Adrenal gland (tissue), 12 donors: ENCODE data around the gene NOL8. TPM values are rescaled to one million over a fixed set of nuclear protein-coding genes. Genes with fewer than 3 reads are reported as not detected.
A peak's percentile ranks its signal among the peaks of the same experiment; 100 is the strongest.

ENCODE experiments used
- DNase-seq, 7 donors: peaks; one replicate each; pipeline ENCODE4 v3.0.0-alpha.2; 2019 to 2020
- H3K27ac ChIP-seq, 5 donors: fragments of 200-600 bp; sonication (generic) in 4 of 5; 1 replicate in 3 of 5; 2 replicates in 2 of 5; pipeline versions ENCODE4 v1.5.1 to v1.8.0; 2016 to 2020; ENCODE audit warnings: mild to moderate bottlenecking in 1 of 5
- H3K27me3 ChIP-seq: fragments of 200-600 bp; 2 replicates; pipeline ENCODE4 v1.8.0; 2021
- H3K36me3 ChIP-seq, 2 donors: fragments of 200-600 bp; replicated peaks in 1 of 2; 1 replicate in 1 of 2; 2 replicates in 1 of 2; pipeline versions ENCODE4 v1.5.1 to v1.8.0; 2018 to 2022
- H3K4me1 ChIP-seq, 2 donors: fragments of 200-600 bp; replicated peaks in 1 of 2; 1 replicate in 1 of 2; 2 replicates in 1 of 2; pipeline versions ENCODE4 v1.5.1 to v1.8.0; 2018 to 2021
- H3K4me3 ChIP-seq, 4 donors: fragments of 200-600 bp; sonication (generic) in 3 of 4; one replicate each; pipeline ENCODE4 v1.5.1; 2016 to 2018
- H3K9me3 ChIP-seq, 3 donors: fragments of 200-600 bp; sonication (generic) in 1 of 3; replicated peaks in 1 of 3; 1 replicate in 2 of 3; 2 replicates in 1 of 3; pipeline versions ENCODE4 v1.5.1 to v1.8.0; 2016 to 2021
- POLR2A ChIP-seq, 2 donors: fragments of 450-650 bp; IDR thresholded peaks; one replicate each; pipeline ENCODE4 v1.6.1; 2017; ENCODE audit warnings: antibody characterized with exemption in 2 of 2, mild to moderate bottlenecking in 2 of 2, moderate library complexity in 1 of 2
- WGBS, 4 donors: extraction: QIAGEN DNeasy Blood & Tissue Kit in 2 of 4; methylation state at CpG; one replicate each; pipeline versions ENCODE4 v1.1.5 to v1.1.7; 2013 to 2017; 5-methylcytosine and 5-hydroxymethylcytosine counted together
- intact Hi-C, 2 donors: fragments of 100-400 bp; cut with DNase I; formaldehyde crosslinking; loops; one replicate each; pipeline versions ENCODE4 v1.14.1 to v1.15.0; 2022 to 2023
- polyA plus RNA-seq, 3 donors: library from polyadenylated mRNA; stranded (reverse); fragments of 200-250 nt in 2 of 3; fragments of 350-450 nt in 1 of 3; fragmentation: Illumina TruSeq in 1 of 3; extraction: RNeasy Lipid Tissue Mini Kit (QIAGEN cat#74804) in 1 of 3; gene quantifications; one replicate each; pipeline ENCODE4 v1.2.3, GENCODE V29; 2013 to 2014
- total RNA-seq, 9 donors: library from RNA; depleted of rRNA in 4 of 9; stranded (reverse); fragments of >200 nt in 4 of 9; fragments of 120-200 nt in 1 of 9; fragmentation: NEBNext Ultra II Directional in 1 of 9; extraction: Animal tissue kit (Norgen Biotek cat#: 25700) in 1 of 9; gene quantifications; one replicate each; pipeline versions ENCODE4 v1.1.0 to v1.2.4, GENCODE V29; 2013 to 2023
- TF ChIP-seq, protein P1 (sequence below), 6 experiments: fragments of 450-650 bp in 4 of 6; fragments of 200-600 bp in 2 of 6; sonication (generic) in 1 of 6; IDR thresholded peaks; 1 replicate in 5 of 6; 2 replicates in 1 of 6; pipeline versions ENCODE4 v1.5.1 to v1.8.0; 2016 to 2021; ENCODE audit warnings: antibody characterized with exemption in 6 of 6, mild to moderate bottlenecking in 2 of 6, moderate library complexity in 1 of 6
- donor health status: healthy with polysubstance abuse.
- donor health status: Bipolar disorder and iron deficiency.
- donor health status: DM: yes; HTN: yes; CAD: no.
- donor health status: DM: no; HTN: no; CAD: no.
- donor health status: DM: no; HTN: no; CAD: no.
- donor health status: DM: yes; HTN: yes; CAD: no.

NOL8 gene
- total and polyA plus RNA-seq, 12 donors = 13.3 to 55.3 (median 32.6) TPM

DNA sequence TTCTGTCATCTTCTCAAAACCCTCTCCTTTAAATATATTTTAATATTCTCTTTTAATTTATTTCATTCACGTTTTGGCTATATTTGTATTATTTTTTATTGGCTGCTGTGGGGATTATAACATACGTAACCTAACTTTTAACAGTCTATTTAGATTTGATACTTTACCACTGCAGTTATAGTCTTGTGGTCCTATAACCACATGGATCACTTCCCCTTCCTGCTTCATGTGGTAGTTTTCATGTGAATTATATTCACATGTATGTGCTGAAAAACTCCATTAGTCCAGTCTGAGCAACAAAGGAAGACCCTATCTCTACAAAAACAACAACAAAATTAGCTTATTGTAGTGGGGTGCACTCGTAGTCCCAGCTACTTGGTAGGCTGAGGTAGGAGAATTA lies 34.9 kb upstream of the NOL8 start:
- WGBS, 4 donors = 78 to 93% (median 82%) methylated on average over 3 of the region's 3 CpGs
- Histone ChIP-seq H3K36me3 (no peaks in the 10 kb centered on the region), H3K4me1 (no peaks in the 10 kb centered on the region), H3K27me3 (no peaks in the 10 kb centered on the region), H3K9me3 (no peaks in the 10 kb centered on the region), H3K4me3 (no peak overlapping the region), H3K27ac (no peak overlapping the region)
- intact Hi-C loops = no loop called here
- no peak for DNase-seq
- TF ChIP-seq, protein P1, sequence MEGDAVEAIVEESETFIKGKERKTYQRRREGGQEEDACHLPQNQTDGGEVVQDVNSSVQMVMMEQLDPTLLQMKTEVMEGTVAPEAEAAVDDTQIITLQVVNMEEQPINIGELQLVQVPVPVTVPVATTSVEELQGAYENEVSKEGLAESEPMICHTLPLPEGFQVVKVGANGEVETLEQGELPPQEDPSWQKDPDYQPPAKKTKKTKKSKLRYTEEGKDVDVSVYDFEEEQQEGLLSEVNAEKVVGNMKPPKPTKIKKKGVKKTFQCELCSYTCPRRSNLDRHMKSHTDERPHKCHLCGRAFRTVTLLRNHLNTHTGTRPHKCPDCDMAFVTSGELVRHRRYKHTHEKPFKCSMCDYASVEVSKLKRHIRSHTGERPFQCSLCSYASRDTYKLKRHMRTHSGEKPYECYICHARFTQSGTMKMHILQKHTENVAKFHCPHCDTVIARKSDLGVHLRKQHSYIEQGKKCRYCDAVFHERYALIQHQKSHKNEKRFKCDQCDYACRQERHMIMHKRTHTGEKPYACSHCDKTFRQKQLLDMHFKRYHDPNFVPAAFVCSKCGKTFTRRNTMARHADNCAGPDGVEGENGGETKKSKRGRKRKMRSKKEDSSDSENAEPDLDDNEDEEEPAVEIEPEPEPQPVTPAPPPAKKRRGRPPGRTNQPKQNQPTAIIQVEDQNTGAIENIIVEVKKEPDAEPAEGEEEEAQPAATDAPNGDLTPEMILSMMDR (IDR thresholded peaks at IDR 0.05) = no peak
- no peak for TF ChIP-seq POLR2A (IDR thresholded peaks at IDR 0.05)

GRCh38 chr9:92359394-92359995 lies 34.3 kb upstream of the NOL8 start:
- intact Hi-C loops = no loop called here
- no peak for DNase-seq
- H3K36me3 ChIP-seq = no peaks in the 10 kb centered on the region
- H3K4me3 ChIP-seq = no peak overlapping the region
- H3K27me3 ChIP-seq = no peaks in the 10 kb centered on the region
- no peaks in the 10 kb centered on the region for H3K9me3 ChIP-seq
- H3K27ac ChIP-seq = no peak overlapping the region
- TF ChIP-seq POLR2A (IDR thresholded peaks at IDR 0.05) = no peak
- TF ChIP-seq, protein P1 (IDR thresholded peaks at IDR 0.05) = no peak
- WGBS, 4 donors = 67 to 76% (median 71%) methylated on average over 2 of the region's 2 CpGs
- H3K4me1 ChIP-seq = no peaks in the 10 kb centered on the region

GRCh38 chr9:92353051-92353450 lies 27.9 kb upstream of the NOL8 start:
- Histone ChIP-seq H3K4me1 (no peaks in the 10 kb centered on the region), H3K36me3 (no peaks in the 10 kb centered on the region), H3K9me3 (no peaks in the 10 kb centered on the region), H3K27me3 (no peaks in the 10 kb centered on the region), H3K4me3 (no peak overlapping the region), H3K27ac (peak overlapping the region in 1 of 5 donors; percentile 5)
- TF ChIP-seq POLR2A (IDR thresholded peaks at IDR 0.05) = no peak
- TF ChIP-seq, protein P1 (IDR thresholded peaks at IDR 0.05) = no peak
- intact Hi-C loops = no loop called here
- WGBS, 4 donors = 83 to 89% (median 87%) methylated on average over 6 of the region's 6 CpGs
- DNase-seq = peak in 1 of 7 donors; percentile 12

- no peak overlapping the region for H3K4me3 ChIP-seq
- H3K27ac ChIP-seq = peak overlapping the region in 1 of 5 donors; percentile 38
- DNase-seq = no peak
- H3K36me3 ChIP-seq = no peaks in the 10 kb centered on the region
- no peaks in the 10 kb centered on the region for H3K27me3 ChIP-seq
- TF ChIP-seq POLR2A (IDR thresholded peaks at IDR 0.05) = no peak
- TF ChIP-seq, protein P1 (IDR thresholded peaks at IDR 0.05) = no peak
- H3K9me3 ChIP-seq = no peaks in the 10 kb centered on the region
- intact Hi-C loops = no loop called here
- no peaks in the 10 kb centered on the region for H3K4me1 ChIP-seq
These were observed 25.6 kb upstream of the NOL8 start for GRCh38 chr9:92350740-92351133.
